GM18526 (cell line): ENCODE results near the gene CLDND1.

Source experiments
- POLR2A ChIP-seq: IDR thresholded peaks from 3 replicates; pipeline ENCODE4 v1.6.1; 2011; ENCODE audit not compliant: insufficient read length; ENCODE audit errors: extremely low read depth

Gene CLDND1

DNA sequence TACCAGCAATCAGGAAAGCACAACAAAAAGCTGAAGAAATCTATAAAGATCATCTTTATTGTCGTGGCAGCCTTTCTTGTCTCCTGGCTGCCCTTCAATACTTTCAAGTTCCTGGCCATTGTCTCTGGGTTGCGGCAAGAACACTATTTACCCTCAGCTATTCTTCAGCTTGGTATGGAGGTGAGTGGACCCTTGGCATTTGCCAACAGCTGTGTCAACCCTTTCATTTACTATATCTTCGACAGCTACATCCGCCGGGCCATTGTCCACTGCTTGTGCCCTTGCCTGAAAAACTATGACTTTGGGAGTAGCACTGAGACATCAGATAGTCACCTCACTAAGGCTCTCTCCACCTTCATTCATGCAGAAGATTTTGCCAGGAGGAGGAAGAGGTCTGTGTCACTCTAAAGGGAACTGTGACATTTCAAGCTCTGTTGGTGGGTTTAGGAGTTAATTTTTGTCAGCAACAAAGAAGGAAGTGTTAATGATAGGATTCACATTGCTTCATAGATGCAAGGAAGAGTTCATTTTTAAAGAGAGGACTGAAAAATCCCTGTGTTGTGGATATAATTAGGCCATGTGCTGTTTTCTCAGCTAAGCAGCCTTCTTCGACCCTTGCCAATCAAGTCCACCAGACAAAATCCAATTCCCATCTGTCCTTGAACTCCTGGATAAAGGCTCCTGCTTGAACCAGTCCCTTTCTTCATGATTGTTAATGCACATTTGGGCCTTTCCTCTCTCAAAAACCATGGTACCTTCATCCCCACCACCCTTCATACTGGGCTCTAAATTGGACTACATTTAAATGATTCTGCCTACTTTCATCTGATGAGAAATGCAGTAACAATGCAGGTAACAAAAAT, 10.2 kb upstream of the CLDND1 start:
- TF ChIP-seq POLR2A = peak; percentile 40

DNA sequence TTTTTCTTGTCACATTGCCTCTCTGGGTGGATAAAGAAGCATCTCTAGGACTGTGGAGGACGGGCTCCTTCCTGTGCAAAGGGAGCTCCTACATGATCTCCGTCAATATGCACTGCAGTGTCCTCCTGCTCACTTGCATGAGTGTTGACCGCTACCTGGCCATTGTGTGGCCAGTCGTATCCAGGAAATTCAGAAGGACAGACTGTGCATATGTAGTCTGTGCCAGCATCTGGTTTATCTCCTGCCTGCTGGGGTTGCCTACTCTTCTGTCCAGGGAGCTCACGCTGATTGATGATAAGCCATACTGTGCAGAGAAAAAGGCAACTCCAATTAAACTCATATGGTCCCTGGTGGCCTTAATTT, 9.6 kb upstream of the CLDND1 start:
- no peak for TF ChIP-seq POLR2A

DNA sequence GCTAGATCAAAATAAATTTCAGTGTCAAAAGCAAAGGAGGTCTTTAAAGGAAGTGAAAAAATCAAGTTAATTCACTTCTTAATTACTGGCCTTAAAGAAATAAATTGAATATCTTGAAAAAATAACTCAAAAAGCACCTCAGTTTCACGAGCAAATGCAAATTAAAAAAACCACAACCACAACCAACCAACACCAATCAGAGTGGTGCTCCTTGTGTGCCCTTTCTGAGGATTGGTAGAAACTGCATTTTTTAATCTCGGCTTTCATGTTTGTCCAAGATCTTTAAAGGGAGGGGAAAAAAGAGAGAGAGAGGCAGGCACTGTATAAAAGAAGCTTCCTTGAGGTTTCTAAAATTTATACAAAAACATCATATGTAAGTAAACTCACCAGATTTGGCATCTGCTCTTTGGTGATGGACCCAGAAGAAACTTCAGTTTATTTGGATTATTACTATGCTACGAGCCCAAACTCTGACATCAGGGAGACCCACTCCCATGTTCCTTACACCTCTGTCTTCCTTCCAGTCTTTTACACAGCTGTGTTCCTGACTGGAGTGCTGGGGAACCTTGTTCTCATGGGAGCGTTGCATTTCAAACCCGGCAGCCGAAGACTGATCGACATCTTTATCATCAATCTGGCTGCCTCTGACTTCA, 9.0 kb upstream of the CLDND1 start, which contains the start of gene GPR15:
Gene GPR15, plus strand, starts transcription at position 357 of the 653 bp plus-strand sequence. Its CDS starts 56 bp downstream, at position 413.
- no peak for TF ChIP-seq POLR2A

DNA sequence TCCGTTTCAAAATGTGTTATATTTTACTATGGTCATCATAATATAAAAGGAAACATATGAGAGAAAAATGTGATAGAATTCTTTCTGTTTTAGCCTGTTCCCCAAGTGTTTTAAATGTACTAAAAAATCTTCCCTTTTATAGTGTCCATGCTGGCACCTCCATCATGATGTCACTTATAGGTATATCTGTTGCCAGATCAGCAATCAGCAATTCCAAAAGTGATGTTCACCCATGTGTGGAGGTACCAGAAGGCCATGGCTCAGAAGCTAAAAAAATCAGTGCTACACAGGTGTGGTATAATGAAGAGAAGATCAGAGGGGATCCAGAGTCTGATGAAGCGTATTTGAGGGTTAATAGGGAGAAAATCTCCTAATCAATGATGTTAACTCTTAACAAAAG, 8.0 kb upstream of the CLDND1 start:
- TF ChIP-seq POLR2A = no peak

DNA sequence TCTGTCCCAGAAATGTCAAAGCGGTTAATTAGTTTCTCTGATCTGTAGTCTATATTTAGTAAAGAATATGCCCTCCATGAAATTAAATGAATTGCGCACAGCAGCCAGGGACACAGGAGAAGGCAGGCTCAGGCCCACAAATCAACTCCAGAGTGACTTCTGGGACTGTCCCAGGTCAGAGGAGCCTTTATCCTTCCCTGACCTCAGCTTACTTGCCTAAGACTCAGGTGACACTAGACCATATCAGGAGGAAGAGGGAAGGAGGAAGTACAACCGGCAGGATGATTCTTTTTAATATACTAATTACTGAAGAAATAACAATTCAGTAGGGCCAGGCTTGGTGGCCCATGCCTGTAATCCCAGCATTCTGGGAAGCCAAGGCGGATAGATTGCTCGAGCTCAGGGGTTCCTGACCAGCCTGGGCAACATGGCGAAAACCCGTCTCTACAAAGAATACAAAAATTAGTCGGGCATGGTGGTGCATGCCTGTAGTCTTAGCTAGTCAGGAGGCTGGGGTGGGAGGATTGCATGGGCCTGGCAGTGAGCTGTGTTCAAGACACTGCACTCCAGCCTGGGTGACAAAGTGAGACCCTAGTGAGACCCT, 7.3 kb upstream of the CLDND1 start:
- TF ChIP-seq POLR2A = peak; percentile 25

DNA sequence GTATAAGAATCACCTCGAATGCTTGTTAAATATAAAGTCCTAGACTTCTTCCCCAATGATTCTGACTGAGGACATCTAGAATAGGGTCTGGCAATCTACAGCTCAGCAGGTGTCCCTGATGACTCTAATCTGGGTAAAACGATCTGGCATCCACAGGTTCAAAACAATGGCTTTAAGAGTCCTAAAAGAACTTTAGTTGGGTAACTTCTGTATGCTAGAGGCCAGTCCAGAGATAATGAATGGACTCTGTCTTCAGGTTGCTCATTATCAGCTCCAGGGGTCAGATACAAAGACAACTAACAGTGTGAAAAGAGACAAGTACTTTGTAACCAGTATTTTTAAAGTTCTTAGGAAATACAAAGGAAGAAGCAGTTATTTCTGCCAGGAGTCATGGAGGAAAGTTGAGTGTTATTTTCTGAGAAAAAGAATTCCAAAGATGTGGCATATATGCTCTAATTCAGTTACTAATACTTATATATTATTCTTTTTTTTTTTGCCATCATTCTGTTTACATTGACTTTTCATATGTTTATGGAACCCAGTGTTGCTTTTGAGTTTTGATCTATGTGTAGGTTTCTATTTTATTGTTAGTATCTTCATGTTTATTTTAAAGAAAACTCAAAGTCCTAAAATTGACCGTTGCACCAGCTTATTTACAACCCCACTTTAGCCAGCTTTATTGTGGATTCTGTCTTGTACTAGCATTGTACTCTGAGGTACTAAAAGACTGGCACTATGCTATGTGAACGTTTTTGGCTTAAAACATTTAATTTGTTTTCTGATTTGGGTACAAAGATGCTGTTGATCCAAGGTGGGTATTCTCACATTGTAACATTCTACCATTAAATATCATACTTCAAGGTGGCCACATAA, 6.0 kb upstream of the CLDND1 start:
- TF ChIP-seq POLR2A = no peak

DNA sequence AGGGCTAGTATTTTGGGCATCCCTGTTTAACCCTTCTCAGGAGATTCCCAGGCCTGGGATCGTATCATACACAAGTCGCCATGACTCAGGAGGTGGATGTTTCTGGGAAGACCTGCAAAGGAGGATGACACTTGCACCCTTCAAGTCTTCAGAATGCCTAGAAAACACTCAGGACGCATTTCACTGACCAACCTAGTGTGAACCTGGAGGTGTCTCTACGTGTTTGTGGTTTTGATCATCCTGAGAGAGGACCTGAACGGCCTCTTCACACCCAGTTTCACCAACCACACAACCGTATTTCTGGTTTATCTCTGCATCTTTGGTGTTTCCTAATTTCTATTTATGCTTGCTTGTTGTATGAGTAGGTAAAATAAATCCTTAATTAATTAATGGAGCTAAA, 2.8 kb upstream of the CLDND1 start:
- no peak for TF ChIP-seq POLR2A

DNA sequence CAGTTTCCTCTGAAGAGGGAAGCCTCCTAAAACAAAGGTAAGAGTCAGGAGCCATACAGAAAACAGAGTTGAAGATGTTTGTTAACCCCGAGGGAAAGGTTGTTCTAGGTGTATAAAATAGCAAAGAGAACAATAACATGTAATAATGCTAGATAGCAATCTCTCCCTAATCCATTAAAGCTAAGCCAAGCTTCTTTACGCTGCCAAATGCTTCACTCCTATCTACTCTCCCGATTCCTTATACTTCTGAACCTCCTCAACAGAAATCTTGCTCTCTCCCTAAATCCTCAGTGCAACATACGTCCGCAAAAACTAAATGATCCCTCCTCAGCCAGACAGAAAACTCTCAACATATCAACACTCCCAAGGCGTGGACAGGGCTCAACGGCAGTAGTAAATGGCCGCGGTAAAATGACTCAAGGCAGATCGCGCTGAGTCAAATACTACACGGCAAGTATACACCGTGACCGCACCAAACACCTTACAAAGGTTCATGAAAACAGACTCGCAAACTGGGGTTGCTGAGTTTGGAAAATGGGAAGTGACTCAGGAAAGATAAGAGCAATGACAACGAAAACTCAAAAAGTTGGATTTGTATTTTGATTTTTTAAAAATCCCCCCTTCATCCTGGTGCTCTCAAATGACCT, 682 bp downstream of the CLDND1 start:
- no peak for TF ChIP-seq POLR2A

DNA sequence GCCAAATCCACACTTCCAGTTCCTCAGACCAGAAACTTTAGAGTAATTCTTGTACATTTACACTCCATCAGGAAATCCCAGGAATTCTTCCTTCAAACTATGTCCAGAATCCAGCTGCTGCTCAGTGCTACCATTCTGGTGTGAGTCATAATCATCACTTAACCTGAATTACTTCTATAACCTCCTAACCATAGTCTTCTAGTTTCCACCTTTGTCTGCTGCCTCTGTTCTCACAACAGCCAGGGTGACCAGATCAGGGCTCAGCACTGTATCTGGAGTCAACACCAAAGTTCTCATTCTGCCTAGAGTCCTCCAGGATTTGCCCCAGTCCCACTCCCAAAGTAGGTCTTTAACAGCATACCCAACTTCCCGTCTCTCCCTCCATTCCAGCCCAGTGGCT, 3.4 kb downstream of the CLDND1 start:
- TF ChIP-seq POLR2A = no peak

DNA sequence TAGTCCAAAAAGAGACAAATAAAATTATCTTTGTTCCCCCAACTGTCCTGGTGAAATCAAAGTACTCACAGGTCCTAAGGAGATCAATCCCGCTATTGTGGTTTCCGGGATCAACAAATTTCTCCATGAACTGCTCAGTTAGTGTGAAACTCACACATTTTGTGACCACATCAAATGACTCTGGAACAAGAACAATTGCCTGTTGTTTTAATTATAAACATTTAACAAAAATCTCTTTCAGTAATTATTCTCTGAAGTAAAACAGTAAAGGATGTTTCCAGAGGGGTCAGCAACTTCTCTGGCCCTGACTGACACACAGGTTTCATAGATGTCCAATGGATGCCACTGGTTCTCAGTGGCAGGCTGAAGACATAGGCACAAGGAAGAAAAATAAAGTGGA, 3.9 kb downstream of the CLDND1 start:
- no peak for TF ChIP-seq POLR2A

DNA sequence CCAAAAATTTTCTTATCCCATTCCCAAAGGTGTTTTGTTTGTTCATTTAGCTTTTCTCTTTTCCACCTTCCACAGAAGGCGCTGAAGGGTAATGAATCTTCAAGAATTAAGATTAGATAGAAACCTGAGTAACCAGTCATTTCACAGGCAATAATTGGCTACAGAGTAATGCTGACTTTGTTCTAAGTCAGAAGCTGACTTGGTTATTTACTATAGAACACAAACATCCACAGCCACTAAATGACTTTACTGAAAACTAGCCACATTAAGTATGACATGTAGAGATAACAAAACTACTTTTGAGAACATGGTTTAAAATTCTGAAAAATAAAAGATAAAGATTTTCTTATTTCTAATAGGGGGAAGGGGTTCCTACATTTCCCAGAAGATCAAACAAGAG, 7.8 kb downstream of the CLDND1 start:
- TF ChIP-seq POLR2A = no peak

DNA sequence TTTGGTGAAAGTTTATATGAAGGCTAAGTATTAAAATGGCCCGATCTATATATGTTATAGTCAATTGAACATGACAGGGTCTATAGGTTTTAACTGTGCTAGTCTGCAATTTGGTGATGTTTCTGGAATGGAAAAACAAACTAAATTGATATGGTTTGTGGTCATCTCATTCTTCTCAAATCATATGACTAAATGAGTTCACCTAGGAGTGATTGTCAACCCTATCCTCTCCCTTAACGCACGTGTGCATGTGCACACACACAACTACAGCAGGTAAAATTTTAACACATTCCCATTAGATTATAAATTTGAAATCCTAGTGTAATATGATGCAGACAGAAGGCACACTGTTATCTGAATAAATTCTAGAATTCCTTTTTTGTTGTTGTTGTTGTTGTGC, 9.0 kb downstream of the CLDND1 start:
- TF ChIP-seq POLR2A = no peak

DNA sequence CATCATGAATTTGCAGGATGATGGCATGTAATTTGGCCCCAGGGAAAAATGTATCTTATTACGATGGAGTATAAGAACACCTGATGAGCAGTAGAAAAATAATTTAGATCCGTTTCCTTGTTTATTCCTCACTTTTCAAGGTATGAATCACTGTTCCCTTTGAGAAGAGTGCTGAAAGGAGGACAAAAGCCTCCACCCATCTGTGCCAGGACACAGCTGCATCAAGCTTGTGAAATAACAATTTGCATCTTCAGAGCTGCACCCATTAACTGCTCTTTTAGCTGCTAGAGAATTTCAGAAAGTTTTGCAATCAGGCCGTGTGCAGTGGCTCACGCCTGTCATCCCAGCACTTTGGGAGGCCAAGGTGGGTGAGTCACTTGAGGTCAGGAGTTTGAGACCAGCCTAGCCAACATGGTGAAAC, 9.6 kb downstream of the CLDND1 start:
- TF ChIP-seq POLR2A = no peak

DNA sequence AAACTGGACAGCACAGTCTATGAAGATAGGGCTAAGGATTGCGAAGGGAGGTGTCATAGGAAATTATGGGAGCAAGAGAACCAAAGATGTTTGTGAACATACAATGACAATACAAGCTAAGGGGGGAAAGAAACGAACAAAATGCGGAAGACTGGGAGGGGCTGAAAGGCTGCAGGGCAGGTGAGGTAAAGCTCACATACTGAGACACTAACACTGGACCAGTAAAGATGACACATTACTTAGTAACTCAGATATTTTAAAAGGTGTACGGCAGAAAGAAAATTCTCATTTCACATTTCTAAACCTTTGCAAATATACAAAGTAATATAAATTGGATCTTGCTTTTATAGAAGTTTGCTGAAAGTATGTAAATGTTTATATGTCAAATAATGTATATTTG, 10.1 kb downstream of the CLDND1 start:
- TF ChIP-seq POLR2A = no peak

DNA sequence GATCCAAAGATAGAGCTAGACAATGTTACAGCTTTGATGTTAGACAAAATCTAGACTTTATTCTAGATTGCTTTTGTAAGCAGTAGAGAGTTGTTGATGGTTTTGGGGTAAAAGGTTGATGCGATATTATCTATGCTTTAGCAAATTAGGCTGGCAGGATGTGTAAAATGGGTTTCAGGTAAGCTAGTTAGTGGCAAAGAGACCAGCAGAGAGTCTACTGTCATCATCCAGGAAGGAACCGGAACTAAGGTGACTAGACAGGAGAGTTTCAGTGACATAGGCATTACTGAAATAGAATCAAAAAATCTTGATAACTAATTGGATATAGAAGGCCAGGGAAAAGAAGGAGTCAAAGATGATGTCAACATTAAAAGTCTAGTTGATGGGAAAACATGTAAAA, 14.1 kb downstream of the CLDND1 start:
- TF ChIP-seq POLR2A = no peak

DNA sequence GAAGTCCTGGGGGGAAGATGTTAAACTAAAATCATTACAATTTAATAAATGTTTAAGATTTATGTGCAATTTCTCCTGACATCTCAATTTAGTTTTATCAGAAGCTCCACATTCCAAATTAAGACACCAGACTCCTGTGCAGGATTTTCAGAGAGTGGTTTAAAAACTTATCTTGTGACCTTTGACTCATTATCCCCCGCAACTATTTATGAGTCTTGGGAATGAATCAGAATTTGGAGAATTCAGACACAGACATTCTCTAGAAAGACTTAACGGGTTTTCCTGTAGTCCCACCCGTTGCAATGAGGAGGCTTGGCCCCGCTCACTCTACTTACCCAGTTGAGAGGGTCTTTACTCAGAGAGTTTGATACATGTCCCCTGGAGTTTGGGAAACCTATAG, 18.2 kb downstream of the CLDND1 start:
- no peak for TF ChIP-seq POLR2A
